NCI-H128 (cell line): Measurements from ENCODE around the gene DOCK9.
"Not testable (repeated sequence)": the region's sequence is repeated elsewhere in the genome, so short reads cannot be mapped to it uniquely, and the experiment has no call there.

Experiments
- DNase-seq: peaks from one replicate; lab custom pipeline; 2025; ENCODE audit not compliant: unreplicated experiment; lab: John Stamatoyannopoulos, UW

DOCK9 gene

DNA sequence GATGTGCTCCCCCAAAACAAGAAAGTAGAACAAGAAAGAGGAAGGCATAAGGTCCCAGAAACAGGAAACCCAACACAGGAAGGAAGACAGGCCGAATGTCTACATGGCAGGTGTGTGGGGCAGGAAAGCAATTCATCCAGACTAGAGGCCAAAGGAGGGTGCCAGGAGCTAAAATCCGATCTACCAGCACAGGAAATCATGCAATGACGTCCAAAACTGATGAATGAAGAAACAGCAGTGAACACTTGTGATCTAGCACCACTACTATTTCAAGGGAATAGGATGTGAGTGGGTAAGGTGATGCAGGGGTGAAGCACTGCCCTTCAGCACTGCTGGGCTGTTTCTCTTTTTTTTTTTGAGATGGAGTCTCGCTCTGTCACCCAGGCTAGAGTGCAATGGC lies 59.1 kb downstream of the DOCK9 start:
- DNase-seq, result no peak

DNA sequence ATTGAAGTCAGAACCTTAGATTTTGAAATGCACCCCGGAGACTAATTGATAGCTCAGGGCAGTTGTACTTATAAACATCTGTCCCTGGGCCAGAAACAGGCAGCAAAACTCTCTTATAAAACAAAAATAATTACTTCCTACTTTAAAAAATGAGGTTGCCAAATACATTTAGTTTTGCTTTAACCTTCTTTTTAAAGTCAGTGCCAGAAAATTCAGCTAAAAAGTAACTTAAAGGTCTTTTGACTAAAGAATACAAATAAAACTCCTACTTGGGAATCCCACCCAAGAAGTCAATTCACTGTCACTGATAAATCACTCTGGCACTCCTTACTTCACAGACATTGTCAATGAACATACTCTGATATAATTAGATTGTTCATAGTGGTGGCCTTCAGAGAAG lies 60.7 kb downstream of the DOCK9 start:
- no peak for DNase-seq

DNA sequence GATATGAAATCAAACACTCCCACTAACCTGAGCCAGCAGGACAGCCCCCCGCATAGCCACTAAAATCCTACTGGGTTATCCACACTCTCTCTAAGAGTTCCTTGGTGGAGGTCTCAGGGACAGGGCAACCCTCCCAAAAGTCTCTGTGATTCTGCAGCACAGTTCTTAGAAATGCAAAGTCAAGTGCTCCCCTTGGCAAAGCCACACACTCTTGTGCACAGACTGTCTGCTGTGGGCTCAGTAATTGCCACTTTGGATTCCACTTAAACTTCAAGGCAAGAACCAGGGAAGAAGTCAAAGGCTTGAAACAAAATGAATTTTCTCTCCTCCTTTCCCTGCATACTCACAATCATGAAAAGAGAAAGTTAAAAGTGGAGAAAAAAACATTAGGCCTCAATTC lies 61.5 kb downstream of the DOCK9 start:
- no peak for DNase-seq

DNA sequence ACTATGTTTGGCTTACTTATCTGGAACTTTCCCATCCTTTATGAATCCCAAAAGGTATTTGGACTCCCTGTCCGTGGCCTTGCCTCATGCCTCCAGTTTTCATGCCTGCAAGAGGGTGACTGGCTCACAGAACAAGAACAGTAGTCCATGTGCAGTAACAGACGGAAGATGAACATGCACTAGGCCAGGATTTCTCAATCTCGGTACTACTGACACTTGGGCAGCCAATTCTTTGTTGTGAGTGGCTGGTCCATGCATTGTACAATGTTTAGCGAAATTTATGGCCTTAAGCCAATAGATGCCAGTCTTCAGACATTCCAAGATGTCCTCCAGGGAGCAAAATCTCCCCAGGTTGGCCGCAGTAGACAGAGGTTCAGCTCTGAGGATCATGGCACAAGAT lies 61.9 kb downstream of the DOCK9 start:
- no peak for DNase-seq

DNA sequence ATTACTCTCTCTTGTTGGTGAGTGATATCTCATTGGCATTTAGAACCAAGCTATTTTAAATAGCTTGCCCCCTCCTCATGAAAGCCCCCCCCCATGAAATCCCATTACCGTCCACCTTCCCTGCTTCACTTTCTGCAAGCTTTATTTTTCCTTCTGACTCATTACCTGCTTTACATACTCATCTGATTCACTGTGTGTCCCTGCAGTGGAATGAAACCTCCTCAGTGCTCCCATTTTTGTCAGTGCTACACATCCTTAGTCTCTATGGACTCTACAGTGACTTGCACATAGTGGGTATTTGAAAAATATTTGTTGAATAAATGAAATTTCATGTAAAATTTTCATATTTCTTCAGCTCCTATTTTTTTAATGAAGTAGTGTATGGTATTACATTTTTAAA lies 62.3 kb downstream of the DOCK9 start:
- no peak for DNase-seq

DNA sequence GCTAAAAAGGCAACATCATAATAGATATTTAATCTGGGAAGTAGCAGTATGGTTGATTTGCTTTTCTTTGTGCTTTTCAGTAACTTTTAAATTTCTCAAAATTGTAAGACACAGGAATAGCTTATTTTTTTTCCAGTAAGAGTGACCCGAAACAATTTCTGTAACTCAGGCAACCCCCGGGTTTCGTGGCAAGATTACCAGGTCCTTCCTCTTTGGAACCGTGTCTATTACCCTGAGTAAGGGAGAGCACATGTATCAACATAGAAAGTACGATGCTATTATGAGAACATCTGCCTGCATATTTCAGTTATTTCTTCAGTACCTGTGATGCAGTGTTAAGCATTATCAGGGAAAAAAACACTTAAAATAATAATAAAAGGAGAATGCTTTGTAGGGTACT lies 64.1 kb downstream of the DOCK9 start:
- DNase-seq, result no peak

DNA sequence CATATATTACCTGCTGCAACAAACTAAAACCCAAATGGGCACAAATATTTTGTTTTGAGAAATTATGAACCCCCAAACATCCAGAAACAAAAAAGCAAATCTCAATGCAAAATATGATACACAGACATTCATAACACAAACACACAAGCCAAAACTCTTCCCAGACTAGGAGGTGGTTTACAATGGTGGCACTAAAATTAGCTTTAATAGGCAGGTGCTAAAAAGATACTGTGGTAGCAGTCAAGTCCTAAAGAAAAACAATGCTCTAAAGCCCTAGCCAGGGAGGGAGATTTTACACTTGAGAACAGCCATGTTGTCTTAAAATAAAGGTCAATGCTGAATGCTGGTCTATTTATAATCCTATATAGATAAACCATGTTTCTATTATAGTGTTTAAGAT lies 65.0 kb downstream of the DOCK9 start:
- DNase-seq, result no peak

DNA sequence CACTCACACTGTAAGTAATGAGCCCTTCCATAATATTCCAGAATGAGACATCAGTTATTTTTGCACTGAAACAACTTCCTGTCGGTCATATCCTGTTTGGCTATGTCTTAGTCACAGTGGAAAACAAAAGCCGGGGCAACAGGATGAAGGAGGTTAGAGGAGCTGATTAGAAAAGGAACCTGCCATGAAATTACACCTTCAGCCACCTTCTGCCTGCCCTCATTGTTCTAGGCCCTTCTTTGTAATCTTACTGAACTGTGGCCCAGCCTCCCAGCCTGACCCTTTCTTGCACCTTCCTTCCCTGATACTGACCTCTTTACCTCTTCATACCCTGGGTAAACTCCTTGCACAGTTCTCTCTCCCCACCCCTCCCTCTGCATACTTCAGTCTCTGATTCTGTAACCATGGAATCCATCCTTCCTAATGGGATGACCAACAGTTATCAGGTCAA lies 67.3 kb downstream of the DOCK9 start:
- no peak for DNase-seq

DNA sequence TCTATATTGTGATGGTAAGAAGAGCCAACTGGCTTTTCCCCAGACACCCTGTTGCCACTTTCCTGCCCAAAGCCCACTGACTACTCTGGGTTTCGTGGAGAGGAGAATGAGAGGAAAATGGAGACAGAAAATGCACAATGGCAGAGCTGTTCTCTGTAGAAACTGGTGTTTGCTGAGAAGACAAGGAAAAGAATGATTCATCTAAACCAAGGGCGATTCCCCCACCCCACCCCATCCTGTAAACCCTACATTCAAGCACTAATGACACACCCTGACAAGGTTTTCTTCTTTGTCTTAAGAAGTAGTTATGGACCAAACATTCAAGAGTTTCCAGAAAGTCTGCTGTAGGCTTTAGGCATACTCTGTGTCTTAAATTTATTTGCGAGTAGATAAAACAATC lies 68.8 kb downstream of the DOCK9 start:
- no peak for DNase-seq

DNA sequence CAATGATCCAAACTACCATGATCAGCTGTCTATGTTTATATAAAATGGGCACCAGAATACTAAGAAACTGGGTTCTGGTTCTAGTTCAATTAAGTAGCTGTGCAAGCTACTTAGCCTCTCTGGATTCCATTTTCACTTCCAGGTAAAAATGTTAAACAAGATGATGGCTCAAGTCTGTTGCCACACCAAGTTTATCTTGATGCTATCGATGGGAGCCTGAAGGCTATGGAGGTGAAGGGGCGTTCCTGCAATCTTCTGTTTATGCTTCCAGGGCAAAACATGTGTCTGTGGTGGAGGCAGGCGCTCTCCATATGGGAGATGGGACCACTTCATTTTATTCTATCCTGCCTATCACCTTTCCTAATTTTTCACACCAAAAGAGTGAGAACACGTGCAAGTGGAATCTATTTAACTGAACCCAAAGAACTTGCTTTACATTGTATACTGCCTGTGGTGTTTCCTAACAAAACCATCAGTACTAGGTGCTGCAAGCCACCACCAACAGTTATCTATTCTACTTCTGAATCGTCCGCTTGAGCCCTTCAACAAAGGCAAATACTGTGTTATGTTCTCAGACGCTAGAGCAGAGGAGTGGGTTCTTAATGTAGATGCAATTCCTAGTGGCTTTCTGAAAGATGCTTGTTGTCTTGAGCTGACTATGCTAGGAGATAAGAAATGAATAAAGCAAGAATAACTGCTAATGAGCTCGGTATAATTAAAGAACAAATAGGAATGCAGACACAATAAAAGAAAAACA lies 70.9 kb downstream of the DOCK9 start:
- no peak for DNase-seq

DNA sequence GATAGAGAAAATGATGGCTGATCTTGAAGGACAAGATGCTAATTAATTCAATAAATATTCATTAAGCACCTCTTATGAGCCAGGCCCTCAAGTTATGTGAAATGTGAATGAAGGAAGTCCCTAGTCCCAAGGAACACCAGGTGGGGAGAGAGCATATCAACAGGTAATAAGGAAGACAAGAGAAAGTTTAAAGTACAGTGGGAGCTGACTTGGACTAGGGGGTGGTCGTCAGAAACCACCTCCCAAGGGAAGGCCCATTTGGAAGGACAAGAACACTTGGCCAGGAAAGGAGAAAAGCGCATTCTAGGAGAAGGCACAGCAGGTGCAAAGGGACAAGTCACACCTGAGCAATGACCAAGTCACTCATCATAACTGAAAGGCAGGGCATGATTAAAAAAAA lies 72.7 kb downstream of the DOCK9 start:
- no peak for DNase-seq

DNA sequence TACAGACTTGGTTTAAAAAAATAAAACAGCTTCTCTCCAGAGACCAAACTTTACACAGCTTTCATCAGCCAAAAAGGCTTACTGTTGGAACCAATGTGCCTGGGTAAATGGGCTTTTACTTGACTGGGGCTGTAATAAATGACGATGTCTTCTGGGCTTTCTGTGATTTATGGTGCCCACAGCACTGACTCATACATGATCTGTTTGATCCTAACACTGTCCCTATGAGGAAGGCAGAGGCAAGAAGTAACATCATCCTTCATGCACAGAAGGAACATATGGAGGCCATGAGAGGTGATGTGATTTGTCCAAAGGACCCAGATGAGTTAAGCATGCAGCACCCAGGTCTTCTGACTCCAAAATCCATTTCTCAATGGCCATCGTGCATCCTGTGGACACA lies 77.4 kb downstream of the DOCK9 start:
- no peak for DNase-seq

DNA sequence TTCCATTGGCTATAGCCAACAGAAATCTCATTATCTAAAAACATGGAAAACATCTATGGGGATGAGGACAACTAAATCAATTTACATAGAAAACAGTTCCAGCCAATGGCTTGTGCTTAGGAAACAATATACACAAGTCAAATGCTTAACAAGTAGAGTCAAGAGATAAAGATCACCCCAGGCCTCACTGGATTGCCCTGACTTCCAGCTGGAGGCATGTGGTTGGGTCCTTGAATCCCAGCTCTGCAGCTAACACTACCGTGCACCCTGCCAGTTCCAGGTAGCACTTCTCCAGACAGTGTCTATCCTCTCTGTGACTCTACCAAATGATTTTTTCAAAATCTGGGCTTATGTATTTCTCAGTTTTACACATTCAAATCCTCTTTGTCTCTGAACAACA lies 80.2 kb downstream of the DOCK9 start:
- no peak for DNase-seq

DNA sequence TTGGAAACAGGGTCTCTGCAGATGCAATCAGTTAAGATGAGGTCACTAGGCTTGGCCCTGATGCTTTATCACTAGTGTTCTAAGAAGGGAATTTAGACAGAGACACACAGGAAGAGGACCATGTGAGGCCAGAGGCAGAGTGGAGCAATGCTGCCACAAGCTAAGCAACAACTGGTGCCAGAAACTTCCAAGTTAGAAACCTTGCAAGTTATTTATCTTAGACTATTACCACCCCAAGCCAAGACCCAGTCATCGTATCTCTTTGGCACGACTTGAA lies 81.1 kb downstream of the DOCK9 start:
- DNase-seq, result no peak

DNA sequence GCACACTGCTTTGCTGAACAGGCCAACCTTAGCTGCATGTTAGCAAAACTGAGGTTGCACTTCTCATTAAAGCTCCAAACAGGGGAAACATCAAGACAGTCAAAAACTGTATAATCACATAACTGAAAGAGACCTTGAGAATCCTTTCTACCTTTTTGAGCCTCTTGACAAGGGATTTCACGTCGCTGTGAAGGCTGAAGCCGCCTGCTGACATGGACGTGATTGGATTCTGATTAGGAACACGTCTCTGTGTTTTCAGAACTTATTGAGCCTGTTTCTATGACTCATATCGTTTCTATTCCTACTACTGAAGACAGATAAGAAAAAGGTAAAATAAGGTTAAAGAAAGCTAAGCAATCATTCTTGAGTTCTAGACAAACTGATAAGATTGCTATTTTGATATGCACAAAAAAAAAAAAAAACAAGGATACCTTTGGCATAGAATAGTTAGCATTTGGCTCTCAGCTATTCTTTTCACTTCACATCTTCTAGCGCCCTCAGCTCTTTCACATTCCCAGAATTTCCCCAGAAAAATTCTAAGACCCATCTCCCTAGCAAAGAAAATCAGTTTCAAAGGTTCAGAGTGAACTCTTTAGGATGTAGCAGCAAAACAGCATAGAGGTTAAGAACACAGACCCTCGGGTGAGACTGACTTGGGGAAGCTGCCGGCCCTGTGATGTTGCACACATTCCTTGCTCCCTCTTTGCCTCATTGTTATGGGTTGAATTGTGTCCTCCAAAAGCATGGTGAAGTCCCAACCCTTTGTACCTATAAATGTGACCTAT lies 81.6 kb downstream of the DOCK9 start:
- no peak for DNase-seq

DNA sequence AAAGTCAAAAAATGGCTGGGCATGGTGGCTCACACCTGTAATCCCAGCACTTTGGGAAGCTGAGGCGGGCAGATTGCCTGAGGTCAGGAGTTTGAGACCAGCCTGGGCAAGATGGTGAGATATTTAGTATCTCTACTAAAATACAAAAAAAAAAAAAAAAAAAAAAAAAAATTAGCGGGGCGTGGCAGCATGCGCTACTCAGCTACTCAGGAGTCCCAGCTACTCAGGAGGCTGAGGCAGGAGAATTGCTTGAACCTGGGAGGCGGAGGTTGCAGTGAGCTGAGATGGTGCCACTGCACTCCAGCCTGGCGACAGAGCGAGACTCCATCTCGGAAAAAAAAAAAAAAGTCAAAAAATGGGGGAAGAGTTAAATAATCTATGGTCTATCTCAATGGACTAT lies 83.0 kb downstream of the DOCK9 start:
- not testable (repeated sequence) for DNase-seq

DNA sequence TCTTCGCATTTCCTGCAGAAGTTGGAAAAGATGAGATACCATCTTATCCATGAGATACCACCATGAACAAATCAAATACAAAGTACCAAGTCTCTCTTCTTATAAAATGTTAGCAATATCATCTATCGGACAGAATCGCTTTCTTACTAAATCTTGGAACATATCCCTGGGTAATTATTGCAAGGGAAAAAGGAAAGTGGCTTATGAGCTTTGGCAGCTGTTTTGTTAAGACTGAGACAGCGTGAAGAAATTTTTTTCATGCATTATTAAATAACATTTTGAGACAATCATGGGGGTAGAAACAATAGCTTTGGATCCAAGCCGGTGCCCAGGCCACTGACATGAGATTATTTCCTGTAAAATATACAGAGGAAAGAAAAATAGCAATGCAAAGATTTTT lies 84.5 kb downstream of the DOCK9 start:
- no peak for DNase-seq

DNA sequence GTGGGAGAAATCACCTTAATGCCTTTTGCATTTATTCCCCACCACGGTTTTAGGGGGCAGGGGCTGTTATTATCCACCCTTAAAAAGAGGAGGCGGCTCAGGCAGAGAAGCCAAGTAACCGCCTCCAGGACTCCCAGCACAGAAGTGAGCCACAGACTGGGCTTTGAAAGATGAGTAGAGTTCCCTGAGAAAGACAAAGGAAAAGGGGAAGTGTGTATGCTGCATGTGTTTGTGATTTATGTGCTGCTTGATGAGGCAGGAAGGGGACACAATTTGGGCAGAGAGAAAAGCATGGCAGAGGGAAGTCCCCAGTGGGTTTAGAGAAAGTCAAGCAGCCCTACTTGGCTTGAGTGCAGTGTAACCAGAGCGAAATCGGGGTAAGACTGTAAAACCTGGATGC lies 85.0 kb downstream of the DOCK9 start:
- DNase-seq, result no peak

DNA sequence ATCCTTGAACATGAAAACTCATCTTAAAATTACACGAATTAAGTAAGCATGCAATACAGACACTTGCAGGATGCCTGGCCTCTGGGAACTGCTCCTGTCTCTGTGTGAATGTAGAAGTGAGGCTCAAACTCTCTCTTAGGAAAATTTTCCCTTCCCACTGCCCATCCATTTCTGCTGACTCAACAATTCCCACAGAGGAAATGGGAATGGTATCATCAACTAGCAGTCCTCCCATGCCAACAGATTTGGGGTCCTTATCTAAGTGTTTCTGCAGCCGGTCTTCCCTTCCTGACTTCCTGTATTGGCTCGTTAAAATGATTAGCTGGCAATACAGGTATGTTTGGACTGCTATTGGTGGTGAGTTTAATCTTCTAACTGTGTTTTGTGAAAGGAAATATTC lies 85.8 kb downstream of the DOCK9 start:
- DNase-seq, result no peak

DNA sequence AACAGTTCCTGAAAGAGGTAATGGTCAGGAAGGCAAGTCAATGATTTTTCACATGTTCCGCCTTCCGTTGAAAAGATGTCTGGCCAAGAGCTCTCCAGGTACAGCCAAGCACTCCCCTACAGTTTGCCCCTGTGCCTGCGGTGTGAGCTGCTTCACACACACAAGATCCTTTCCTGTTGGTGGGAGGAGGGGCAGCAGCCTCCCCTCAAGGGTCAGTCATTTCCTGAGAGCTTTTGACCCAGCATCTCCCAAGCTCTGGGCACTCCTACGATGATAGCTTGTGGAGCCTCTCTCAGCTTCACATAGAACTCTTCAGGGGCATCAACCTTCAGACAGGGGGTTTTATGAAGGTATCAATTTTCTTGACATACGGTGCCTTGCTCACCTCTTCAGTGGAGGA lies 86.9 kb downstream of the DOCK9 start:
- DNase-seq, result no peak

DNA sequence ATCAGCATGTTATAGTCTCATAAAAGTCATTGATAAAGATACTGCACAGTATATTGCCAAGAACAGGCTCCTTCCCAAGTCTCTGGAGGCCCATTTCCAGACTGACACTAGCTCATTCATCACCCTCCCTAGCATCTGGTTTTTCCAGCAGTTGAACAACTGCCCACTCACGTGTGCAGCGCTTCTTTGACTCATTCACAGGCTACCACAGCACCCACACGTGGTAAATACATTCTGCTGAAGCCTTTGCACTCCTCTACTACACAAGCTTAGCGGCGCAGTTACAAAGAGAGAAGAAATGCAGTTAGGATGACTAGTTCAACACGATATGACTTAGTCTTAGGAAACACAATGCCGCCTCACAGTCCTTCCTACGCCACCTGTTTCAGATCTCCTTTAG lies 87.7 kb downstream of the DOCK9 start:
- no peak for DNase-seq

DNA sequence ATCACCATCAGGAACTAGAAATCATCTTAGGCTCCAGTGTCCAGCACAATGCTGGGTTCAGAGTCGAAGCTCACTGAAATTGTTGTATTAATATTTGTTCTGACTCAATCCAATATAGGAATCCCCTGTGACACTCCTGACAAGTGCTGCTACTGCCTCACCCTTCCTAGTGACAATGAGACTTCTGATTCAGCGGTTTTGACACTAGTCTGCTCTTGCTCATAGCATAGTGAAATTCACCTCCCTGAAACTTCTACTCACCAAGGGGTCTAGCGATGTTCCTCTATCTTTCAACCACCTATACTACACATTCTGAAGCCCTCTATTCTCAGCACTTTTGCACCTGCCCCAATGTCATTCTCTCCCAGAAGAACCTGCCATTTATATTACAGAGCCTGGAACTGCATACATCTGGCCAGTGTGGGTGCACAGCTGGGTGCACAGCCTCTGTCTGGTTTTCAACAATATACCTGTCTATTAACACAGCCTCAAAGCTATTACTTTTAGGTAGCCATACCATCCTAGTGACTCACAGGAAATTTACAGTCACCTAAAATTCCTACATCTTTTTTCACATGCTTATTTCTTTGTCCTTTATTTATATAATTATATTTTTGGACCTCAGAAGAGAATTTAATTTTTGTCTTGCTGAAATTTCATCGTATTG lies 88.3 kb downstream of the DOCK9 start:
- no peak for DNase-seq
